ENCODE results near the gene HIGD2B. TPM values are rescaled to one million over a fixed set of nuclear protein-coding genes. Genes with fewer than 3 reads are reported as not detected.

HIGD2B gene
- total RNA-seq, 1 donor from 2014 or later: not detected

Other genes starting within 250 kb of the HIGD2B start
- gene ARIH1, start 211.9 kb downstream of the HIGD2B start, total RNA-seq: 164 TPM
- gene GOLGA6B, start 31.5 kb downstream of the HIGD2B start, total RNA-seq: not detected
- gene BBS4, start within 50 bp of the HIGD2B start, total RNA-seq: 10.2 TPM
- 55.5 TPM for gene ADPGK, start 97.6 kb upstream of the HIGD2B start, total RNA-seq

Data from mesenteric fat pad (tissue), 1 donor.